RWPE1 (cell line): ENCODE data around the gene HOXB6.

ENCODE experiments used
- CTCF ChIA-PET: fragments of 350-600 bp; sonication (Branson Sonifier 250); formaldehyde crosslinking; extraction: SDS; loops from one replicate; lab custom pipeline; 2021; lab: Yijun Ruan, JAX
- POLR2A ChIA-PET: fragments of 400-600 bp; formaldehyde crosslinking; extraction: SDS; loops from one replicate; lab custom pipeline; 2020; ENCODE audit warnings: antibody characterized with exemption; ENCODE audit not compliant: low non-redundant PET; lab: Yijun Ruan, JAX
- DNase-seq: peaks from one replicate; pipeline ENCODE4 v3.0.0; 2012; ENCODE audit warnings: low spot score
- H3K27ac ChIP-seq: fragments of 450-650 bp; 2 replicates; pipeline ENCODE4 v1.5.1; 2017
- CTCF ChIP-seq: fragments of 450-650 bp; conservative IDR thresholded peaks from 2 replicates; pipeline ENCODE4 v1.5.1; 2017; ENCODE audit warnings: low read depth, mild to moderate bottlenecking

Gene HOXB6

GRCh38 chr17:48630009-48630924 is 25.5 kb upstream of the HOXB6 start:
- ChIA-PET POLR2A (no interaction called here), CTCF (no interaction called here)
- DNase-seq, result no peak
- no peak overlapping the region for H3K27ac ChIP-seq
- TF ChIP-seq CTCF, result no peak

- no peak overlapping the region for H3K27ac ChIP-seq
- ChIA-PET CTCF (no interaction called here), POLR2A (no interaction called here)
- no peak for TF ChIP-seq CTCF
- no peak for DNase-seq
Observed at GRCh38 chr17:48629411-48629759, 24.6 kb upstream of the HOXB6 start.

GRCh38 chr17:48628649-48629410 is 24.0 kb upstream of the HOXB6 start:
- ChIA-PET CTCF (interaction anchor here (1.4 kb wide), 1 partner anchor 11 kb away, joined by 3 read pairs; no protein-coding TSS in a partner anchor), POLR2A (no interaction called here)
- DNase-seq, result no peak
- no peak for TF ChIP-seq CTCF
- H3K27ac ChIP-seq, result no peak overlapping the region

GRCh38 chr17:48627623-48628521 is 23.1 kb upstream of the HOXB6 start:
- ChIA-PET POLR2A (no interaction called here), CTCF (interaction anchor here (1.4 kb wide), 1 partner anchor 10 kb away, joined by 3 read pairs; no protein-coding TSS in a partner anchor)
- H3K27ac ChIP-seq, result no peak overlapping the region
- TF ChIP-seq CTCF, result no peak
- DNase-seq, result no peak

- H3K27ac ChIP-seq, result no peak overlapping the region
- ChIA-PET CTCF (interaction anchor here (0.5 kb wide), 1 partner anchor 14 kb away, joined by 3 read pairs; no protein-coding TSS in a partner anchor), POLR2A (no interaction called here)
- DNase-seq, result no peak
- no peak for TF ChIP-seq CTCF
Observed at GRCh38 chr17:48627118-48627597, 22.4 kb upstream of the HOXB6 start.
